Ishikawa (cell line): ENCODE results near the gene AIM2.

Experiments
- CEBPB ChIP-seq: IDR thresholded peaks from 2 replicates; pipeline ENCODE4 v1.6.1; 2012
- CREB1 ChIP-seq: IDR thresholded peaks from 2 replicates; pipeline ENCODE4 v1.6.1; 2012; ENCODE audit warnings: low read depth
- EGR1 ChIP-seq: IDR thresholded peaks from 2 replicates; pipeline ENCODE4 v1.6.1; 2012
- EP300 ChIP-seq: IDR thresholded peaks from 2 replicates; pipeline ENCODE4 v1.6.1; 2012; ENCODE audit warnings: borderline replicate concordance
- FOXM1 ChIP-seq: IDR thresholded peaks from 2 replicates; pipeline ENCODE4 v1.6.1; 2012; ENCODE audit warnings: low read depth, borderline replicate concordance
- MAX ChIP-seq: IDR thresholded peaks from 2 replicates; pipeline ENCODE4 v1.6.1; 2012
- NFIC ChIP-seq: IDR thresholded peaks from 2 replicates; pipeline ENCODE4 v1.6.1; 2012
- RAD21 ChIP-seq: IDR thresholded peaks from 2 replicates; pipeline ENCODE4 v1.6.1; 2012; ENCODE audit warnings: low read depth
- REST ChIP-seq: IDR thresholded peaks from 2 replicates; pipeline ENCODE4 v1.6.1; 2012; ENCODE audit warnings: low read depth, mild to moderate bottlenecking
- TAF1 ChIP-seq: IDR thresholded peaks from 2 replicates; pipeline ENCODE4 v1.6.1; 2012; ENCODE audit warnings: low read depth, mild to moderate bottlenecking
- TCF12 ChIP-seq: IDR thresholded peaks from 2 replicates; pipeline ENCODE4 v1.6.1; 2012; ENCODE audit warnings: low read depth
- TEAD4 ChIP-seq: IDR thresholded peaks from 2 replicates; pipeline ENCODE4 v1.6.1; 2012
- USF1 ChIP-seq: IDR thresholded peaks from 2 replicates; pipeline ENCODE4 v1.6.1; 2012
- YY1 ChIP-seq: IDR thresholded peaks from 2 replicates; pipeline ENCODE4 v1.6.1; 2012; ENCODE audit warnings: low read depth
- ZBTB7A ChIP-seq: IDR thresholded peaks from 2 replicates; pipeline ENCODE4 v1.6.1; 2012; ENCODE audit warnings: low read depth

Gene AIM2

GRCh38 chr1:159083013-159083412 is 6.4 kb upstream of the AIM2 start:
- TF ChIP-seq YY1 (no peak), MAX (no peak)

- TF ChIP-seq NFIC (no peak), ZBTB7A (no peak), FOXM1 (no peak), EP300 (no peak), YY1 (no peak), TAF1 (no peak), CEBPB (no peak), MAX (no peak)
These were observed 5.1 kb upstream of the AIM2 start for GRCh38 chr1:159081626-159082025.

GRCh38 chr1:159079525-159079924 is 3.0 kb upstream of the AIM2 start:
- no peak for TF ChIP-seq REST
- no peak for TF ChIP-seq TCF12
- no peak for TF ChIP-seq ZBTB7A

GRCh38 chr1:159077120-159077961 is 775 bp upstream of the AIM2 start:
- TF ChIP-seq EGR1 (no peak), YY1 (0 out of 2 replicates have a peak, but pooled peaks have one; percentile 43)

- TF ChIP-seq TCF12 (no peak), RAD21 (peak; percentile 57)
These were observed 4.5 kb downstream of the AIM2 start for GRCh38 chr1:159071970-159072582.

- TF ChIP-seq RAD21, result no peak
- TF ChIP-seq REST, result no peak
- TF ChIP-seq CREB1, result no peak
- TF ChIP-seq CEBPB, result no peak
- TF ChIP-seq EGR1, result no peak
- TF ChIP-seq ZBTB7A, result no peak
- TF ChIP-seq TAF1, result no peak
- no peak for TF ChIP-seq EP300
- no peak for TF ChIP-seq TEAD4
- TF ChIP-seq TCF12, result no peak
- TF ChIP-seq MAX, result no peak
- TF ChIP-seq NFIC, result no peak
- TF ChIP-seq YY1, result no peak
- TF ChIP-seq FOXM1, result no peak
- no peak for TF ChIP-seq USF1
These were observed 7.7 kb downstream of the AIM2 start for GRCh38 chr1:159068886-159069285.
